Measurements from ENCODE around the gene HNRNPA0. TPM values are rescaled to one million over a fixed set of nuclear protein-coding genes. Genes with fewer than 3 reads are reported as not detected.

The HNRNPA0 gene
- polyA plus RNA-seq, 1 donor (not counting 4 experiments of a cell fraction or from before 2014, with no cell fraction given) = 11.4 TPM

DNA sequence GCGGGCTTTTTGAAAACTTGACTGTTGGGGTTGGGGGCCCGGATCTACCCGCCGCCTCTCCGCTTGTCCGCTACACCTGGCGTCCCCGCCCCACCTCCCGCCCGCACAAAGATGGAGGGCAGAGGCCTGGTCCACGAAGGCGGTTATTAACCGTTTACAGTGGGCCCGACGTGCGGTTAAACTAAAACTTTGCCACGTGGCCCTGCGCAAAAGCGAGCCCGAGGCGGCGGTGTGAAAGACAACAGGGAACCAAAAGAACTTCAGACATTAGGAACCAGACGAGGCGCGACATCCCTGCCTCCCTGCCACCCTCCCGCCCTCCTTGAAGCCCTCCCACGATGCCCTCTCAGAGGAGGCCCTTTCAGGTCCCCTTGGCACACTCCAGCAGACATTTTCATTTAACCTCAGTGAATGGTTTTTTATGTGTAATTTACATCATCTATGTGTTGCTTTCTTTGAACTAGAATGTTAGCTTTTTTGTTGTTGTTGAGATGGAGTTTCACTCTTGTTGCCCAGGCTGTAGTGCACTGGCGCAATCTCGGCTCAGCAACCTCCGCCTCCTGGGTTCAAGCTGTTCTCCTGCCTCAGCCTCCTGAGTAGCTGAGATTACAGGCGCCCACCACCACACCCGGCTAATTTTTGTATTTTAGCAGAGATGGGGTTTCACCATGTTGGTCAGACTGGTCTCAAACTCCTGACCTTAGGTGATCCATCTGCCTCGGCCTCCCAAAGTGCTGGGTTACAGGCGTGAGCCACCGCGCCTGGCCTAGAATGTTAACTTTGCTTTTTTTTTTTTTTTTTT is 999 bp upstream of the HNRNPA0 start:
- no peak for FAIRE-seq
- no peaks in the 10 kb centered on the region for H3K9me1 ChIP-seq (ENCODE audit: control insufficient read depth, extremely low read depth, insufficient read depth, low read length)
- peaks cover 13% of the 10 kb centered on the region for H4K20me1 ChIP-seq (ENCODE audit: control insufficient read depth, extremely low read depth, insufficient read depth, low read length)
- dilution Hi-C loops (cut with MboI; ENCODE audit: extremely low pct_ligation_motif_present, low sequenced_read_pairs) = no loop called here
- TF ChIP-seq EZH2 (IDR thresholded peaks at IDR 0.05; ENCODE audit: low read length) = no peak
- TF ChIP-seq, protein P1, sequence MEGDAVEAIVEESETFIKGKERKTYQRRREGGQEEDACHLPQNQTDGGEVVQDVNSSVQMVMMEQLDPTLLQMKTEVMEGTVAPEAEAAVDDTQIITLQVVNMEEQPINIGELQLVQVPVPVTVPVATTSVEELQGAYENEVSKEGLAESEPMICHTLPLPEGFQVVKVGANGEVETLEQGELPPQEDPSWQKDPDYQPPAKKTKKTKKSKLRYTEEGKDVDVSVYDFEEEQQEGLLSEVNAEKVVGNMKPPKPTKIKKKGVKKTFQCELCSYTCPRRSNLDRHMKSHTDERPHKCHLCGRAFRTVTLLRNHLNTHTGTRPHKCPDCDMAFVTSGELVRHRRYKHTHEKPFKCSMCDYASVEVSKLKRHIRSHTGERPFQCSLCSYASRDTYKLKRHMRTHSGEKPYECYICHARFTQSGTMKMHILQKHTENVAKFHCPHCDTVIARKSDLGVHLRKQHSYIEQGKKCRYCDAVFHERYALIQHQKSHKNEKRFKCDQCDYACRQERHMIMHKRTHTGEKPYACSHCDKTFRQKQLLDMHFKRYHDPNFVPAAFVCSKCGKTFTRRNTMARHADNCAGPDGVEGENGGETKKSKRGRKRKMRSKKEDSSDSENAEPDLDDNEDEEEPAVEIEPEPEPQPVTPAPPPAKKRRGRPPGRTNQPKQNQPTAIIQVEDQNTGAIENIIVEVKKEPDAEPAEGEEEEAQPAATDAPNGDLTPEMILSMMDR (optimal IDR thresholded peaks at IDR 0.05 in 1 of 3, IDR thresholded peaks at IDR 0.05 in 1 of 3, conservative IDR thresholded peaks at IDR 0.05 in 1 of 3; ENCODE audit: extremely low read depth in 1 of 3, insufficient read depth in 2 of 3, low read length in 3 of 3) = no peak
- H3K9ac ChIP-seq (ENCODE audit: control insufficient read depth, extremely low read depth, insufficient read depth, low read length) = peak overlapping the region; percentile 99
- peak overlapping the region; percentile 63 to 96 (median 95) for H3K4me3 ChIP-seq (ENCODE audit: control insufficient read depth in 2 of 3, extremely low read depth in 1 of 3, insufficient read depth in 2 of 3, low read depth in 1 of 3, low read length in 3 of 3)
- no peaks in the 10 kb centered on the region for H3K27me3 ChIP-seq (ENCODE audit: control insufficient read depth, extremely low read depth, insufficient read depth, low read length)
- peaks cover 15% of the 10 kb centered on the region for H3K4me1 ChIP-seq (ENCODE audit: control insufficient read depth, extremely low read depth, insufficient read depth, low read length)
- no peaks in the 10 kb centered on the region for H3K9me3 ChIP-seq (ENCODE audit: control insufficient read depth, low read depth, low read length)
- peaks cover 40% of the 10 kb centered on the region for H3K79me2 ChIP-seq (ENCODE audit: control insufficient read depth, insufficient read depth, low read length)
- H3K27ac ChIP-seq (ENCODE audit: control insufficient read depth, insufficient read depth, low read length) = peak overlapping the region; percentile 99
- H2AFZ ChIP-seq (ENCODE audit: control insufficient read depth, low read length) = peak overlapping the region; percentile 90
- peak overlapping the region; percentile 74 for H3K4me2 ChIP-seq (ENCODE audit: control insufficient read depth, extremely low read depth, insufficient read depth, low read depth, low read length)
- no peak for DNase-seq (ENCODE audit: low read depth, low spot score)
- H3K36me3 ChIP-seq (ENCODE audit: control insufficient read depth in 2 of 2, extremely low read depth in 1 of 2, insufficient read depth in 2 of 2, low read length in 2 of 2) = peaks cover 0 to 13% of the 10 kb centered on the region in 2 experiments

DNA sequence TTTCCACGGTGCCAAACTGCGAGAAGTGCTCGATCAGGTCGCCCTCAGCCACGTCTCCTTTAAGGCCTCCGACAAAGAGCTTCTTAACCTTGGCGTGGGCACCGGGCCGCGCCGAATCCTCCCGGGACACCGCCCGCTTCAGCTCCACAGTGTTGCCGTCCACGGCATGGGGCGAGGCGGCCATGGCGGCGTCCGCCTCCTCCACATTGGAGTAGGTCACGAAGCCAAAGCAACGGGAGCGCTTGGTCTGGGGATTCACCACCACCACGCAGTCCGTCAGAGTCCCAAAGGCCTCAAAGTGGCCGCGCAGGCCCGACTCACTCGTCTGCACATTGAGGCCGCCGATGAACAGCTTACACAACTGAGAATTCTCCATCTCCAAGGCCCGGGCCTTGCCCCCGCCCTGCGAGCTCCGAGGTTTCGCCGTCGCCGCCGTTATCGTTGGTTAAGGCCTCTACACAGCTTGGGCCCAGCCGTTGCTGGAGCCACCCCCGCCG is 424 bp downstream of the HNRNPA0 start:
- H3K79me2 ChIP-seq (ENCODE audit: control insufficient read depth, insufficient read depth, low read length) = peaks cover 41% of the 10 kb centered on the region
- H3K36me3 ChIP-seq (ENCODE audit: control insufficient read depth in 2 of 2, extremely low read depth in 1 of 2, insufficient read depth in 2 of 2, low read length in 2 of 2) = peaks cover 0 to 13% of the 10 kb centered on the region in 2 experiments
- no peaks in the 10 kb centered on the region for H3K9me3 ChIP-seq (ENCODE audit: control insufficient read depth, low read depth, low read length)
- H3K4me2 ChIP-seq (ENCODE audit: control insufficient read depth, extremely low read depth, insufficient read depth, low read depth, low read length) = peak overlapping the region; percentile 74
- H3K4me3 ChIP-seq (ENCODE audit: control insufficient read depth in 2 of 3, extremely low read depth in 1 of 3, insufficient read depth in 2 of 3, low read depth in 1 of 3, low read length in 3 of 3) = peak overlapping the region; percentile 63 to 96 (median 95)
- H3K9ac ChIP-seq (ENCODE audit: control insufficient read depth, extremely low read depth, insufficient read depth, low read length) = peak overlapping the region; percentile 99
- FAIRE-seq (no peak), DNase-seq (ENCODE audit: low read depth, low spot score) (peak; percentile 17)
- TF ChIP-seq EZH2 (IDR thresholded peaks at IDR 0.05; ENCODE audit: low read length) = no peak
- TF ChIP-seq, protein P1 (optimal IDR thresholded peaks at IDR 0.05 in 1 of 3, IDR thresholded peaks at IDR 0.05 in 1 of 3, conservative IDR thresholded peaks at IDR 0.05 in 1 of 3; ENCODE audit: extremely low read depth in 1 of 3, insufficient read depth in 2 of 3, low read length in 3 of 3) = no peak
- no peaks in the 10 kb centered on the region for H3K9me1 ChIP-seq (ENCODE audit: control insufficient read depth, extremely low read depth, insufficient read depth, low read length)
- H4K20me1 ChIP-seq (ENCODE audit: control insufficient read depth, extremely low read depth, insufficient read depth, low read length) = peaks cover 13% of the 10 kb centered on the region
- no peaks in the 10 kb centered on the region for H3K27me3 ChIP-seq (ENCODE audit: control insufficient read depth, extremely low read depth, insufficient read depth, low read length)
- dilution Hi-C loops (cut with MboI; ENCODE audit: extremely low pct_ligation_motif_present, low sequenced_read_pairs) = no loop called here
- peak overlapping the region; percentile 99 for H3K27ac ChIP-seq (ENCODE audit: control insufficient read depth, insufficient read depth, low read length)
- H3K4me1 ChIP-seq (ENCODE audit: control insufficient read depth, extremely low read depth, insufficient read depth, low read length) = peaks cover 10% of the 10 kb centered on the region
- peak overlapping the region; percentile 67 for H2AFZ ChIP-seq (ENCODE audit: control insufficient read depth, low read length)

Data from keratinocyte (primary cell).